ENCODE data around the gene EFCAB6. TPM values are rescaled to one million over a fixed set of nuclear protein-coding genes. Genes with fewer than 3 reads are reported as not detected.

The EFCAB6 gene
- total and polyA plus RNA-seq, 4 donors = 1.7 to 15.4 (median 7.6) TPM

- no peak for ATAC-seq (ENCODE audit: insufficient read depth, low FRiP score)
- H3K9ac ChIP-seq (ENCODE audit: insufficient read depth in 1 of 2, low read length in 2 of 2) = no peak overlapping the region
Observed at GRCh38 chr22:43737150-43737828, 74.8 kb downstream of the EFCAB6 start.

GRCh38 chr22:43736651-43737050, 75.5 kb downstream of the EFCAB6 start:
- no peaks in the 10 kb centered on the region for H3K36me3 ChIP-seq (ENCODE audit: control insufficient read depth in 4 of 4, insufficient read depth in 4 of 4, low read length in 4 of 4)
- H3K4me3 ChIP-seq = no peak overlapping the region
- no peak for ATAC-seq (ENCODE audit: insufficient read depth, low FRiP score)
- peaks cover 0 to 3% (median 0%) of the 10 kb centered on the region in 3 donors for H3K27me3 ChIP-seq (ENCODE audit: control insufficient read depth in 3 of 3, insufficient read depth in 3 of 3, low read length in 2 of 3)
- no peak for DNase-seq
- TF ChIP-seq CTCF (IDR thresholded peaks at IDR 0.05; ENCODE audit: control extremely low read depth, extremely low read depth) = no peak
- peaks cover 0 to 15% (median 0%) of the 10 kb centered on the region in 5 donors for H3K4me1 ChIP-seq (ENCODE audit: control insufficient read depth in 5 of 5, insufficient read depth in 5 of 5, low read length in 5 of 5)
- H3K27ac ChIP-seq (ENCODE audit: low read depth in 1 of 2, low read length in 1 of 2) = no peak overlapping the region
- WGBS, 2 donors = 94 to 95% methylated on average over 7 of the region's 7 CpGs
- H3K9me3 ChIP-seq (ENCODE audit: control insufficient read depth in 4 of 4, insufficient read depth in 3 of 4, low read length in 3 of 4) = no peaks in the 10 kb centered on the region
- H3K9ac ChIP-seq (ENCODE audit: insufficient read depth in 1 of 2, low read length in 2 of 2) = no peak overlapping the region

More at GRCh38 chr22:43737150-43737828, 74.8 kb downstream of the EFCAB6 start:
- H3K27me3 ChIP-seq (ENCODE audit: control insufficient read depth in 3 of 3, insufficient read depth in 3 of 3, low read length in 2 of 3) = peaks cover 0 to 3% (median 0%) of the 10 kb centered on the region in 3 donors
- whole genome bisulfite sequencing, 2 donors = 91 to 100% methylated on average over 4 of the region's 4 CpGs
- no peaks in the 10 kb centered on the region for H3K36me3 ChIP-seq (ENCODE audit: control insufficient read depth in 4 of 4, insufficient read depth in 4 of 4, low read length in 4 of 4)
- no peaks in the 10 kb centered on the region for H3K9me3 ChIP-seq (ENCODE audit: control insufficient read depth in 4 of 4, insufficient read depth in 3 of 4, low read length in 3 of 4)
- no peak overlapping the region for H3K4me3 ChIP-seq
- H3K4me1 ChIP-seq (ENCODE audit: control insufficient read depth in 5 of 5, insufficient read depth in 5 of 5, low read length in 5 of 5) = peaks cover 0 to 16% (median 0%) of the 10 kb centered on the region in 5 donors
- TF ChIP-seq CTCF (IDR thresholded peaks at IDR 0.05; ENCODE audit: control extremely low read depth, extremely low read depth) = no peak
- H3K27ac ChIP-seq (ENCODE audit: low read depth in 1 of 2, low read length in 1 of 2) = no peak overlapping the region
- DNase-seq = no peak

GRCh38 chr22:43734370-43735150, 77.5 kb downstream of the EFCAB6 start:
- no peak for DNase-seq
- Histone ChIP-seq H3K4me1 (ENCODE audit: control insufficient read depth in 5 of 5, insufficient read depth in 5 of 5, low read length in 5 of 5) (peaks cover 0 to 4% (median 0%) of the 10 kb centered on the region in 5 donors), H3K9me3 (ENCODE audit: control insufficient read depth in 4 of 4, insufficient read depth in 3 of 4, low read length in 3 of 4) (no peaks in the 10 kb centered on the region), H3K4me3 (no peak overlapping the region), H3K27me3 (ENCODE audit: control insufficient read depth in 3 of 3, insufficient read depth in 3 of 3, low read length in 2 of 3) (peaks cover 0 to 3% (median 0%) of the 10 kb centered on the region in 3 donors), H3K27ac (ENCODE audit: low read depth in 1 of 2, low read length in 1 of 2) (no peak overlapping the region), H3K36me3 (ENCODE audit: control insufficient read depth in 4 of 4, insufficient read depth in 4 of 4, low read length in 4 of 4) (no peaks in the 10 kb centered on the region), H3K9ac (ENCODE audit: insufficient read depth in 1 of 2, low read length in 2 of 2) (no peak overlapping the region)
- ATAC-seq (ENCODE audit: insufficient read depth, low FRiP score) = no peak
- WGBS, 2 donors = 89 to 92% methylated on average over 9 of the region's 9 CpGs
- TF ChIP-seq CTCF (IDR thresholded peaks at IDR 0.05; ENCODE audit: control extremely low read depth, extremely low read depth) = no peak
